Panc1 (cell line): ENCODE data around the gene CASP3. TPM values are rescaled to one million over a fixed set of nuclear protein-coding genes. Genes with fewer than 3 reads are reported as not detected.

Experiments
- ATAC-seq: fragments of 200-7000 bp; cut with Tn5 transposase; 2 replicates; pipeline ENCODE4 v1.9.1; 2020; ENCODE audit warnings: mild to moderate bottlenecking, moderate library complexity
- BruUV-seq: library from RNA; stranded (reverse); fragments of 400-500 nt; replicated peaks from 2 replicates; lab custom pipeline; 2021; lab: Mats Ljungman, UMichigan
- CTCF ChIA-PET: fragments of 300-600 bp; sonication (Branson Sonifier 250); formaldehyde crosslinking; loops from one replicate; lab custom pipeline; 2022; ENCODE audit warnings: antibody characterized with exemption; lab: Charles Lee
- POLR2A ChIA-PET: fragments of 300-600 bp; sonication (Branson Sonifier 250); formaldehyde crosslinking; loops from one replicate; lab custom pipeline; 2022; ENCODE audit warnings: antibody characterized with exemption; lab: Charles Lee
- DNase-seq: peaks from one replicate; pipeline ENCODE4 v3.0.0-alpha.2; 2010; ENCODE audit warnings: low read depth, low spot score
- H3K27ac ChIP-seq: 2 replicates; pipeline ENCODE4 v1.5.1; 2011; ENCODE audit warnings: mild to moderate bottlenecking, low read length, inconsistent platforms
- H3K27me3 ChIP-seq: fragments of 200-500 bp; sonication (Bioruptor generic); 2 replicates; pipeline ENCODE4 v1.6.0; 2014; ENCODE audit warnings: low read length, inconsistent platforms; ENCODE audit not compliant: control insufficient read depth, insufficient read depth
- H3K36me3 ChIP-seq: fragments of 200-500 bp; sonication (Bioruptor generic); 2 replicates; pipeline ENCODE4 v1.5.1; 2014; ENCODE audit warnings: inconsistent platforms, mild to moderate bottlenecking, low read length, moderate library complexity; ENCODE audit not compliant: control insufficient read depth, insufficient read depth
- H3K4me1 ChIP-seq: 2 replicates; pipeline ENCODE4 v1.5.1; 2011; ENCODE audit warnings: inconsistent platforms, mild to moderate bottlenecking, low read length, moderate library complexity; ENCODE audit not compliant: control insufficient read depth, insufficient read depth
- H3K4me3 ChIP-seq, 2 experiments: 2 replicates each; pipeline ENCODE4 v1.5.1; 2011 to 2012; ENCODE audit warnings: low read depth in 2 of 2, low read length in 2 of 2, mild to moderate bottlenecking in 2 of 2, inconsistent platforms in 1 of 2, moderate library complexity in 1 of 2
- H3K9me3 ChIP-seq: fragments of 200-500 bp; sonication (Bioruptor generic); 2 replicates; pipeline ENCODE4 v1.5.1; 2014; ENCODE audit warnings: low read depth, mild to moderate bottlenecking, inconsistent platforms, low read length, moderate library complexity; ENCODE audit not compliant: control insufficient read depth, insufficient read depth
- CTCF ChIP-seq: fragments of 450-650 bp; IDR thresholded peaks from 2 replicates; pipeline ENCODE4 v1.5.1; 2017; ENCODE audit warnings: mild to moderate bottlenecking
- POLR2AphosphoS5 ChIP-seq: IDR thresholded peaks from 2 replicates; pipeline ENCODE4 v1.6.1; 2012; ENCODE audit warnings: mild to moderate bottlenecking, low read depth, low read length, moderate library complexity
- REST ChIP-seq, 2 experiments: IDR thresholded peaks; 2 replicates each; pipeline ENCODE4 v1.6.1; 2011 to 2012; ENCODE audit warnings: low read depth in 2 of 2, control low read depth in 1 of 2, low read length in 1 of 2, mild to moderate bottlenecking in 1 of 2, moderate library complexity in 1 of 2; ENCODE audit not compliant: insufficient read depth in 1 of 2
- SIN3A ChIP-seq: IDR thresholded peaks from 2 replicates; pipeline ENCODE4 v1.6.1; 2012; ENCODE audit warnings: low read depth, mild to moderate bottlenecking, low read length, moderate library complexity, borderline replicate concordance; ENCODE audit not compliant: insufficient read depth
- TCF7L2 ChIP-seq: IDR thresholded peaks from 2 replicates; pipeline ENCODE4 v1.6.1; 2011; ENCODE audit warnings: mild to moderate bottlenecking, low read depth, low read length, inconsistent platforms
- in situ Hi-C: cut with HindIII; loops from 2 replicates; pipeline ENCODE4 v1.10.0; 2016; ENCODE audit warnings: low sequenced_read_pairs, low pct_unique_long_range_greater_than_20kb
- intact Hi-C: fragments of 100-400 bp; cut with micrococcal nuclease; formaldehyde crosslinking; loops from one replicate; pipeline ENCODE4 v1.10.0; 2022; ENCODE audit not compliant: unreplicated experiment
- total RNA-seq: library from RNA; stranded (reverse); gene quantifications from one replicate; pipeline ENCODE4 v1.2.1, GENCODE V29; 2021; ENCODE audit not compliant: unreplicated experiment

Gene CASP3
- total RNA-seq, 1 experiment from 2014 or later = 24.3 TPM

GRCh38 chr4:184671101-184671500 lies 21.9 kb upstream of the CASP3 start:
- in situ Hi-C loops = no loop called here
- Histone ChIP-seq H3K27me3 (no peaks in the 10 kb centered on the region), H3K9me3 (no peaks in the 10 kb centered on the region), H3K27ac (no peak overlapping the region), H3K4me1 (no peaks in the 10 kb centered on the region), H3K4me3 (no peak overlapping the region), H3K36me3 (no peaks in the 10 kb centered on the region)
- intact Hi-C loops = no loop called here
- ATAC-seq (no peak), DNase-seq (no peak)
- ChIA-PET POLR2A (no interaction called here), CTCF (no interaction called here)
- BruUV-seq = no TSS peak
- TF ChIP-seq SIN3A (no peak), TCF7L2 (no peak), REST (IDR thresholded peaks at IDR 0.05; ENCODE audit: insufficient read depth in 1 of 2, low read depth in 2 of 2, low read length in 1 of 2) (no peak), CTCF (no peak), POLR2AphosphoS5 (no peak)

- ATAC-seq = no peak
- ChIA-PET POLR2A (no interaction called here), CTCF (no interaction called here)
- intact Hi-C loops (no loop called here), in situ Hi-C loops (no loop called here)
- Histone ChIP-seq H3K4me1 (no peaks in the 10 kb centered on the region), H3K9me3 (no peaks in the 10 kb centered on the region), H3K27me3 (no peaks in the 10 kb centered on the region), H3K36me3 (no peaks in the 10 kb centered on the region), H3K4me3 (no peak overlapping the region), H3K27ac (no peak overlapping the region)
- BruUV-seq = no TSS peak
- DNase-seq = no peak
- TF ChIP-seq SIN3A (no peak), CTCF (no peak), TCF7L2 (no peak), POLR2AphosphoS5 (no peak)
Measured at GRCh38 chr4:184669251-184669650, 20.0 kb upstream of the CASP3 start.
